ENCODE measurements around the gene FOXP1. TPM values are rescaled to one million over a fixed set of nuclear protein-coding genes. Genes with fewer than 3 reads are reported as not detected.

Gene FOXP1
- total RNA-seq, 4 donors from 2014 or later = 86.4 to 107 (median 93.8) TPM

GRCh38 chr3:71227270-71227661, 356.3 kb downstream of the FOXP1 start:
- H3K27ac ChIP-seq = peak overlapping the region in 1 of 4 donors; percentile 50
- no peaks in the 10 kb centered on the region for H3K36me3 ChIP-seq
- 85 to 86% methylated on average over 6 of the region's 6 CpGs for WGBS, 2 donors
- H3K27me3 ChIP-seq = no peaks in the 10 kb centered on the region
- TF ChIP-seq EP300 (IDR thresholded peaks at IDR 0.05) (no peak), POLR2A (IDR thresholded peaks at IDR 0.05) (no peak)
- TF ChIP-seq, protein P1, sequence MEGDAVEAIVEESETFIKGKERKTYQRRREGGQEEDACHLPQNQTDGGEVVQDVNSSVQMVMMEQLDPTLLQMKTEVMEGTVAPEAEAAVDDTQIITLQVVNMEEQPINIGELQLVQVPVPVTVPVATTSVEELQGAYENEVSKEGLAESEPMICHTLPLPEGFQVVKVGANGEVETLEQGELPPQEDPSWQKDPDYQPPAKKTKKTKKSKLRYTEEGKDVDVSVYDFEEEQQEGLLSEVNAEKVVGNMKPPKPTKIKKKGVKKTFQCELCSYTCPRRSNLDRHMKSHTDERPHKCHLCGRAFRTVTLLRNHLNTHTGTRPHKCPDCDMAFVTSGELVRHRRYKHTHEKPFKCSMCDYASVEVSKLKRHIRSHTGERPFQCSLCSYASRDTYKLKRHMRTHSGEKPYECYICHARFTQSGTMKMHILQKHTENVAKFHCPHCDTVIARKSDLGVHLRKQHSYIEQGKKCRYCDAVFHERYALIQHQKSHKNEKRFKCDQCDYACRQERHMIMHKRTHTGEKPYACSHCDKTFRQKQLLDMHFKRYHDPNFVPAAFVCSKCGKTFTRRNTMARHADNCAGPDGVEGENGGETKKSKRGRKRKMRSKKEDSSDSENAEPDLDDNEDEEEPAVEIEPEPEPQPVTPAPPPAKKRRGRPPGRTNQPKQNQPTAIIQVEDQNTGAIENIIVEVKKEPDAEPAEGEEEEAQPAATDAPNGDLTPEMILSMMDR (IDR thresholded peaks at IDR 0.05) = no peak
- no peak for DNase-seq (ENCODE audit: low spot score in 2 of 2)
- H3K4me3 ChIP-seq = peak overlapping the region in 1 of 4 donors; percentile 32
- no peaks in the 10 kb centered on the region for H3K9me3 ChIP-seq
- peaks cover 0 to 14% (median 0%) of the 10 kb centered on the region in 4 donors for H3K4me1 ChIP-seq

DNA sequence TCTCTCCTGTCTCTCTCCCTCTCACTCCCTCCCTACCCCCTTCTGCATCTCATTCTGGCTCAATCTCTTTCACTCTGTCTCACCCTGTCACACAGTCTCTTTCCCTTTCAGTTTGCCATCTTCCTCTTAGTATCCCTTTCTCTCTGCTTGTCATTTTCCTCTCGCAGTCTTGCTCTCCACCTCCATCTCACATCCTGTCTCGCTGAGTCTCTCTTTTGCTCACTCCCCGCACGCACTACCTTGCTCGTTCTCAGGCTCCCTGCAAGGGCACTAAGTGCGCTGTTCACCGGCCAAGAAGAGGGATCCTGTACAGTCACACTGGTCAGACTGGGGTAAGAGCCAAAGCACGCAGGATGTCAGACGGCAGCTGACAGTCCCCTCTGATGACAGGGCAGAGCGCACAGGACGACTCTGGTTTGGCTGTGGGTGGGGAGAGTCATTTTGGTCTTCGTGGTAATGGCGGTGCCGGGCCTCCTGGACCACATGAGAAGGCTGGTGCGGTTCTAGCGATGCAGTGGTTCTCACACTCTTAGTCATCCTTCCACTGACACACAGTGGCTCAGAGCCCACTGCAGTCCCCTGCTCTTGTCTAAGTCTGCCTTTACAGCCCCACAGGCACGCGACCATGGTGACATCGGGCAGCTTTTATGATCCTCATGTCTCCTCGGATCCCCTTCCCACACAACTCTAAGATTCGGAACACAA, 356.8 kb downstream of the FOXP1 start:
- no peak for DNase-seq (ENCODE audit: low spot score in 2 of 2)
- Histone ChIP-seq H3K4me1 (peaks cover 0 to 14% (median 0%) of the 10 kb centered on the region in 4 donors), H3K27ac (peak overlapping the region in 3 of 4 donors; percentile 43 to 50 (median 49)), H3K36me3 (no peaks in the 10 kb centered on the region), H3K9me3 (no peaks in the 10 kb centered on the region), H3K27me3 (no peaks in the 10 kb centered on the region), H3K4me3 (peak overlapping the region in 2 of 4 donors; percentile 5 to 32)
- no peak for TF ChIP-seq EP300 (IDR thresholded peaks at IDR 0.05)
- 77 to 83% methylated on average over 20 to 21 of the region's 21 CpGs for WGBS, 2 donors

DNA sequence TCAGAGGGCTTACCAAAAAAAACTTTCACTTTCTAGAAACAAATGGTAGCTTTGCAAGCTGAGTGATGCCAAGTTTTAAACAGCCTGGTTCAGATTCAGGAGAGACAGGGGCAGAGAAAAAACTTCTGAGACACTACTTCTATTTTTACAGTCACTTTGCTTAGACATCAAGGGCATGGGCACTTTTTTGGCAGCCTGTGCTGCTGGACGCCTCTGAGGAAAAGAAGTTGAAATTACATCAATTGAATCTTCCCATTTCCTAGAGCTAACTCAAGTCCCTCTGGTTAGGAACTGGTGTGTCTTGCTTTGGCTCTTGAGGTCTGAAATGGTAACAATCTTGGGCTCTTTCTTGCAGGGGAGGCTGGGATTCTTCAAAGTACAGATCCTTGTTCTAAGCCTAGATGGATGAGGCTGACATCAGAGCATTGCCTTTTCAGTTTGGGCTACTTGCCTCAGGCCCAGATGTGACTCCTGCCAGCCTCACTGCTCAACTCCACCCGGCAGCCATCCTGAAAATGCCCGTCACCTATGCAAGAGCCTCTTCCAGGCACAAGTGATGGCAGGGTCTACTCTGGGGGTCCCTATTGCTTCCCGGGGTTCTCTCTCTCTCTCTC, 357.5 kb downstream of the FOXP1 start:
- H3K4me3 ChIP-seq = peak overlapping the region in 3 of 4 donors; percentile 1 to 32 (median 2)
- H3K36me3 ChIP-seq = no peaks in the 10 kb centered on the region
- H3K9me3 ChIP-seq = peaks cover 0 to 2% (median 0%) of the 10 kb centered on the region in 4 donors
- WGBS, 2 donors = 63 to 74% methylated on average over 4 of the region's 4 CpGs
- H3K27me3 ChIP-seq = no peaks in the 10 kb centered on the region
- no peak for DNase-seq (ENCODE audit: low spot score in 2 of 2)
- H3K4me1 ChIP-seq = peaks cover 0 to 14% (median 0%) of the 10 kb centered on the region in 4 donors
- H3K27ac ChIP-seq = peak overlapping the region in 3 of 4 donors; percentile 43 to 50 (median 49)
- TF ChIP-seq EP300 (IDR thresholded peaks at IDR 0.05) (no peak), POLR2A (IDR thresholded peaks at IDR 0.05) (no peak)
- TF ChIP-seq, protein P1 (IDR thresholded peaks at IDR 0.05) = no peak

DNA sequence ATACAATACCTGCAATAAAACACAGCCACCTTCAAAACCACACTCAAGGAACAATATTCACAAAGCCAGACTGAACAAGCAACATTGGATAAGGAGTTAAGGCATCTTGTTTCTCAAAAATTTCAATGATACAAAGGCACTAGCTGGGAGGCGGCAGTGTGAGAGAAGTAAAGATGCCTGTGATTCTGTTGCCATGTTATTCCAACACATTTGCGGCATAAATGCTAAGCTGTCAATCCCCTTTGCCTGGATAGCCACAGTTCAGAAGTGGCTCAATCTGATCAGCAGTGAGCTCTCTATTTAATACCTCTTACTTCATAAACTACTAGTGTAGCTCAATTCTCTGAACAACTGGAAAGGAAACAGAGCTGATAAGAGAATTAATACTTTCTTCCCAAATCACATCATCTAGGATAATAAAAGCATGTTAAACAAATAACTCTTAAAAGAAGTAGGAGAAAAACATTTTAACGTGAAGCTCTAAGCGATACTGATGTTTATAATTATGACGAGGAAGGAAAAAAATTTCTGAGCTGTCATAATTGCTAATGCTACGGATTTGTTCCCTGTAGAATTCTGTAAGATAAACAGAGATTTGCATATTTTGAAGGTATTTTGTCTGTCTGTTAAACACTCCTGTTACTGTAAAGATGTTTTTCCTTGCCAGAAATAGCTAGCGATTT, 358.4 kb downstream of the FOXP1 start:
- Histone ChIP-seq H3K4me3 (peak overlapping the region in 1 of 4 donors; percentile 2), H3K4me1 (peaks cover 0 to 14% (median 0%) of the 10 kb centered on the region in 4 donors)
- no peak for DNase-seq (ENCODE audit: low spot score in 2 of 2)

GRCh38 chr3:71219744-71220638, 363.5 kb downstream of the FOXP1 start:
- no peak for DNase-seq (ENCODE audit: low spot score in 2 of 2)
- H3K27ac ChIP-seq = no peak overlapping the region
- TF ChIP-seq, protein P1 (IDR thresholded peaks at IDR 0.05) = no peak
- 95 to 96% methylated on average over 7 of the region's 7 CpGs for WGBS, 2 donors
- H3K4me1 ChIP-seq = no peaks in the 10 kb centered on the region
- no peak overlapping the region for H3K4me3 ChIP-seq
- no peaks in the 10 kb centered on the region for H3K36me3 ChIP-seq
- H3K27me3 ChIP-seq = no peaks in the 10 kb centered on the region
- peaks cover 0 to 5% (median 0%) of the 10 kb centered on the region in 4 donors for H3K9me3 ChIP-seq

More for the DNA sequence above, 358.4 kb downstream of the FOXP1 start:
- Histone ChIP-seq H3K36me3 (no peaks in the 10 kb centered on the region), H3K27ac (peak overlapping the region in 3 of 4 donors; percentile 43 to 50 (median 49)), H3K27me3 (no peaks in the 10 kb centered on the region), H3K9me3 (peaks cover 0 to 5% (median 0%) of the 10 kb centered on the region in 4 donors)
- 59 to 70% methylated on average over 7 of the region's 7 CpGs for WGBS, 2 donors
- TF ChIP-seq EP300 (IDR thresholded peaks at IDR 0.05) (no peak), POLR2A (IDR thresholded peaks at IDR 0.05) (no peak)
